Retinal pigment epithelial cell (primary cell): ENCODE results near the gene COPB2.
"Not testable (repeated sequence)": the region's sequence is repeated elsewhere in the genome, so short reads cannot be mapped to it uniquely, and the experiment has no call there.

Experiments used
- DNase-seq: peaks from one replicate; pipeline ENCODE4 v3.0.0-alpha.2; 2010; ENCODE audit warnings: low read depth
- H3K4me3 ChIP-seq: 2 replicates; pipeline ENCODE4 v1.5.1; 2011; ENCODE audit warnings: mild to moderate bottlenecking, low read length, control low read depth, moderate library complexity
- TF ChIP-seq, protein P1 (sequence below): conservative IDR thresholded peaks from 2 replicates; pipeline ENCODE4 v1.5.1; 2011; ENCODE audit warnings: low read depth, low read length, control low read depth, inconsistent platforms

Gene COPB2

DNA sequence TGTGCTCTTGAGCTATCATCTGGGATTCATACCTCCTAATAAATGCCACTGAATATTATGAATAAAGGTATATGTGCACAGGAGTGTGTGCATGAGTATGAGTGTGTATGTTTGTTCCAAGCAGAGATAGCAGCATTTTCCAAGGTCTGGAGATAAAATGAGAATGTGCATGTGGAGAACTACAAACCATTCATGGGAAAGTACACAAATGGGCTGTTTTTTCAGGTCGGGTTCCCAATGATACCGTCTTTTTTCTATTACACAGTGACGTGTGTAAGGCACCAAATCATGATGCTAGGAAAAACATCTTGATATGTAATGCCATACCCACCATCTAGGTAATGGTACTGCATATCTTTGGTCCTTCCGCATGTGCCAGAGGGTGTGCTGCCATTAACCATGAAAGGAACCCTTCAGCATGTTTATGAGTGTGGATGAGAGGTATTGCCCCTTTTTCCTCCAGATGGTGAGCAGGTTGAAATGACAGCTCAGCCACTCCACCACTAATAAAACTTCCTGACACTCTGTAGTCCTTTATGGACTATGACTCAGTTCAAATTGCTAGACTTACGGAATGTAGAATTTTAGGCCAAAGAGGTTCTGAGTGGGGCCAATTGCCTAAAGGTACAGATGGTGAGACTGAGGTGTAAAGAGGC, 36.4 kb upstream of the COPB2 start:
- DNase-seq, result no peak
- H3K4me3 ChIP-seq, result no peak overlapping the region
- TF ChIP-seq, protein P1, sequence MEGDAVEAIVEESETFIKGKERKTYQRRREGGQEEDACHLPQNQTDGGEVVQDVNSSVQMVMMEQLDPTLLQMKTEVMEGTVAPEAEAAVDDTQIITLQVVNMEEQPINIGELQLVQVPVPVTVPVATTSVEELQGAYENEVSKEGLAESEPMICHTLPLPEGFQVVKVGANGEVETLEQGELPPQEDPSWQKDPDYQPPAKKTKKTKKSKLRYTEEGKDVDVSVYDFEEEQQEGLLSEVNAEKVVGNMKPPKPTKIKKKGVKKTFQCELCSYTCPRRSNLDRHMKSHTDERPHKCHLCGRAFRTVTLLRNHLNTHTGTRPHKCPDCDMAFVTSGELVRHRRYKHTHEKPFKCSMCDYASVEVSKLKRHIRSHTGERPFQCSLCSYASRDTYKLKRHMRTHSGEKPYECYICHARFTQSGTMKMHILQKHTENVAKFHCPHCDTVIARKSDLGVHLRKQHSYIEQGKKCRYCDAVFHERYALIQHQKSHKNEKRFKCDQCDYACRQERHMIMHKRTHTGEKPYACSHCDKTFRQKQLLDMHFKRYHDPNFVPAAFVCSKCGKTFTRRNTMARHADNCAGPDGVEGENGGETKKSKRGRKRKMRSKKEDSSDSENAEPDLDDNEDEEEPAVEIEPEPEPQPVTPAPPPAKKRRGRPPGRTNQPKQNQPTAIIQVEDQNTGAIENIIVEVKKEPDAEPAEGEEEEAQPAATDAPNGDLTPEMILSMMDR, result no peak

DNA sequence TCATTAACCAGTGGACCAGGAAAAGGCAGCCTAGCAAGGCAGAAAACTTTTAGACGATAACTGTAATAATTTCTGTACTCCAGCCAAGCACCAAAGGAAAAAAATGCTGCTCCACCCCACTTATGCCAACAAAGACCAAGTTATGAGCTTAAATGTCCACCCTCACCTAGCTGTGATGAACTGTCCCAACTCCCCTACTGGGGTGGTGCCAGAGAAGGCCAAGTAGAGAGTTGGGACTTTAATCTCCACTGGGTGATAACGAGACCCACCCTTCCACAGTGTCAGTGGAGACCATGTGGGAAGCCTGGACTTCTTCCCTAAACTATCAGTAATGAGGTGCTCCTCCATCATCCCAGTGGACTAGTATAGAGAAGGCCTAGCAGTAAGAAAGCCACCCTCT, 33.8 kb upstream of the COPB2 start:
- DNase-seq, result no peak
- H3K4me3 ChIP-seq, result no peak overlapping the region
- TF ChIP-seq, protein P1, result no peak

DNA sequence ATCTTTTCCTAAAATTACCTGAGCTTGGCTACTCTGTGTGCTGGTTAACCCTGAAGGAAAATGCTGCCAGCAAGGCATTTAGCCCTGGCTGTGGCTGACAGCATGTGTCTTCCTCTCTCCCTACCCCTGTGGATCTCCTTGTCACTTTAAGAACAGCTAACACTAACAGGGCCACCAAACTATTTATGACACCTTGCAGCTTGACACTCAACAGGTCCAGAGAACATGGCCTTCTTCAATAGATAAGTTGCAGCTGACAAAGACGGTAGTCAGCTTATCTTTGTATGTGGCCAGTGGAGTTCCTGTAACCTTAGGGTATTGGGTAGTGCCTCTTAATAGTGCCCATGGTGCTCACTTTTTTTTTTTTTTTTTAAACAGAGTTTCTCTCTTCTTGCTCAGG, 32.0 kb upstream of the COPB2 start:
- H3K4me3 ChIP-seq, result no peak overlapping the region
- TF ChIP-seq, protein P1, result no peak
- DNase-seq, result no peak

DNA sequence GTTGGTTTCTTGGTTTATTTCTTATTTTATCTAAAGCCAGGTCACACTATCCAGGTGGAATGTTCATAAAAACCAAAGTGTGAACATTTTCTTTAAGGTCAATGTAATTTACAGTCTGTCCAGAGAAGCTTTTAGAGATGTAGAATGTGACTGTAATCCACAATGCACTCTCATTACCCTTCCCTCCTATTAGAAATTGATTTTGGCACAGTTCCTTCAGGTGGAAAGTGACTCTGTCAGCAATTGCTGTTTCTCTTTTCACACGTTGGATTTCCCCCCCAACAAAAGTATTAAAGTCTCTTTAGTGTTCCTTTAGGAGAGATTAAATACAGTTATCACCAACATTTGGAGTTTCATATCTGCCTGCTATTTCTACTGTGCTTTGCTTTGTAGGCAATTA, 31.6 kb upstream of the COPB2 start:
- no peak for DNase-seq
- no peak overlapping the region for H3K4me3 ChIP-seq
- TF ChIP-seq, protein P1, result no peak

DNA sequence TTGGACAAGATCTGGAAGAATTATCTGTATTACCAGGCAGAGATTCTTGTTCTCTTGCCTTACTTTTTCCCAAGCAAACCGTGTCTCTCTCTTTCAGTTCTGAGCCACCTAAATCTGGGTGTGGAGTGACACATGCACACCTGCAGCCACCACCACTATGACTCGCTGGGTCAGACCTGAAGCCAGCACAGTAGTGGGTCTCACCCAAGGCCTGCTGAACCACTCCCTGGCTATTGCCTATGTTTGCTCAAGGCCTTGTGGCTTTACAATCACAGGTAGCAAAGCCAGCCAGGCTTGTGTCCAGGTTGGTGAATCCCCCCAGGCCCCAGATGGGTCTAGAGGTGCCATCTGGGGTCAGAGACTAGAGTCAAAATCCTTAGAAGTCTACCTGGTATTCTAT, 28.7 kb upstream of the COPB2 start:
- TF ChIP-seq, protein P1, result no peak
- DNase-seq, result no peak

DNA sequence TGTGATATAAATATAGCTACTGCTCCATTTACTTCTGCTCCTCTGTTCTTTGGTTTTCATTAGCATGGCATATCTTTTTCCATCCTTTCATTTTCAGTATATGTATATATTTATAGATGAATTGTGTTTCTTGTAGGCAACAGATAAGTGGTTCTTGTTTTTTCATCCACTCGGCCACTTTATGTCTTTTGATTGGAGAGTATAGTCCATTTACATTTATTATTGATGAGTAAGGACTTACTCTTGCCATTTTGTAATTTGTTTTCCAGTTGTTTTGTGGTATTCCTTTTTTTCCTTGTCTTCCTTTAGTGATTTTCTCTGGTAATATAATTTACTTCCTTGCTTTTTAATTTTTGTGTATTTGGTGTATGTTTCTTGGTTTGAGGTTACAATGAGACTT, 26.8 kb upstream of the COPB2 start:
- H3K4me3 ChIP-seq, result no peak overlapping the region
- TF ChIP-seq, protein P1, result no peak
- DNase-seq, result no peak

More for the DNA sequence above, 28.7 kb upstream of the COPB2 start:
- no peak overlapping the region for H3K4me3 ChIP-seq

DNA sequence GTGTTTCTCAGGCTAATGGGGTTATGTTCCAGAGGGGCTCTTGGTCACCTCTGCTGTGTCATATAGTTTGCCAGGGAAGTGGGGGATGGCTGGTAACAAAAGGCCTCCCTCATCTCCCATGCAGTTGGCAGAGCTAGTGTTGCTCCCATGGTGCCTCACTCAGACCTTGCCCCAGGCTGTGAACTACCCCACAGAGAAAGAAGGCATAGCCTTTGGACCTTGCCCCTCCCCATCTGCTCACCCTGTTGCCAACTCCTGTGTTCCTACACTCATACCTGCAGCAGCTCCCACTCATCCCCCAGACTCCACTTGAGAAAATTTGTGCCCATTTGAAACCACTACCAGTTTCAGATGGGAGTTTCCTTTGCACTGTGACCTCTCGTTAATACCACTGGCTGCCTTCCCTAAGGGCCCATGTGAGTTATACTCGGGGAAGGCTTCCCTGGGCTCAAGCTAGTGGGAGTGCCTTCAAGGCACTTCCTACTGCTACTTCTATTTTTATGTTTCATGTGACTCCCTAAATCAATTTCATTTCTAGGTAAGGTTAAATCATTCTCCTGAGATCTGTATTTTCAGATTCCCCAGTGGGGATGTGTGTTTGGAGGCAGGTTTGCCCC, 25.3 kb upstream of the COPB2 start:
- TF ChIP-seq, protein P1, result no peak
- DNase-seq, result no peak
- no peak overlapping the region for H3K4me3 ChIP-seq

DNA sequence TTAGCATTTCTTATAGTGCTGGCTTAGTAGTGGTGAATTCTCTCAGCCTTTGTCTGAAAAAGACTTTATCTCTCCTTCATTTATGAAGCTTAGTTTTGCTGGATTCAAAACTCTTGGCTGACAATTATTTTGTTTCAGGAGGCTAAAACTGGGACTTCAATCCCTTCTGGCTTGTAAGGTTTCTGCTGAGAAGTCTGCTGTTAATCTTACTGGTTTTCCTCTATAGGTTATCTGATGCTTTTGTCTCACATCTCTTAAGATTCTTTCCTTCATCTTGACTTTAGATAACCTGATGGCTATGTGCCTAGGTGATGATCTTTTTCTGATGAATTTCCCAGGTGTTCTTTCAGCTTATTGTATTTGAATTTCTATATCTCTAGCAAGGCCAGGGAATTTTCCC, 23.4 kb upstream of the COPB2 start:
- H3K4me3 ChIP-seq, DNase-seq: not testable (repeated sequence)

DNA sequence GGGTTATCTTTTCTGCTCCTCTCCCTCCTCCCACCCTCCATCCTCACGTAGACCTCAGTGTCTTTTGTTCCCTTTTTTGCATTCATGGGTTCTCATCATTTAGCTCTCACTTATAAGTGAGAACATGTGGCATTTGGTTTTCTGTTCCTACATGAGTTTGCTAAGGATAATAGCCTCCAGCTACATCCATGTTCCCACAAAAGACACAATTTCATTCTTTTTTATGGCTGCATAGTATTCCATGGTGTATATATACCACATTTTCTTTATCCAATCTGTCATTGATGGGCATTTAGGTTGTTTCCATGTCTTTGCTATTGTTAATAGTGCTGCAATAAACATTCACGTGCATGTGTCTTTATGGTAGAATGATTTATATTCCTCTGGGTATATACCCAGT, 11.7 kb upstream of the COPB2 start:
- not testable (repeated sequence) for DNase-seq, H3K4me3 ChIP-seq
